CD4-positive, alpha-beta T cell treated with Interferon alpha-2 for 1 hour (primary cell): ENCODE results near the gene PHYHIPL.

Experiments used
- DNase-seq, 2 donors: peaks; one replicate each; pipeline ENCODE4 v3.0.0-alpha.2; 2020 to 2022

The PHYHIPL gene

GRCh38 chr10:59258890-59259289, 82.4 kb downstream of the PHYHIPL start:
- DNase-seq: no peak

GRCh38 chr10:59265141-59265540, 88.7 kb downstream of the PHYHIPL start:
- no peak for DNase-seq

- no peak for DNase-seq
Measured at GRCh38 chr10:59266321-59266720, 89.9 kb downstream of the PHYHIPL start.

- DNase-seq: no peak
Measured at GRCh38 chr10:59268460-59268859, 92.0 kb downstream of the PHYHIPL start.

- no peak for DNase-seq
Measured at GRCh38 chr10:59269651-59270050, 93.2 kb downstream of the PHYHIPL start.

- DNase-seq: no peak
Measured at GRCh38 chr10:59270492-59270891, 94.0 kb downstream of the PHYHIPL start.

- no peak for DNase-seq
Measured at GRCh38 chr10:59271160-59271559, 94.7 kb downstream of the PHYHIPL start.

GRCh38 chr10:59272061-59272460, 95.6 kb downstream of the PHYHIPL start:
- DNase-seq: no peak

- no peak for DNase-seq
Measured at GRCh38 chr10:59273445-59273844, 97.0 kb downstream of the PHYHIPL start.

- DNase-seq: no peak
Measured at GRCh38 chr10:59276133-59276532, 99.7 kb downstream of the PHYHIPL start.

- no peak for DNase-seq
Measured at GRCh38 chr10:59276919-59277318, 100.5 kb downstream of the PHYHIPL start.

GRCh38 chr10:59279476-59279875, 103.0 kb downstream of the PHYHIPL start:
- no peak for DNase-seq

- DNase-seq: no peak
Measured at GRCh38 chr10:59279991-59280505, 103.6 kb downstream of the PHYHIPL start.

- DNase-seq: no peak
Measured at GRCh38 chr10:59281861-59282260, 105.4 kb downstream of the PHYHIPL start.

- DNase-seq: no peak
Measured at GRCh38 chr10:59283456-59284091, 107.1 kb downstream of the PHYHIPL start.

- DNase-seq: no peak
Measured at GRCh38 chr10:59284118-59284975, 107.9 kb downstream of the PHYHIPL start.

GRCh38 chr10:59285073-59285472, 108.6 kb downstream of the PHYHIPL start:
- DNase-seq: no peak

GRCh38 chr10:59285848-59286247, 109.4 kb downstream of the PHYHIPL start:
- no peak for DNase-seq

GRCh38 chr10:59287587-59288255, 111.3 kb downstream of the PHYHIPL start:
- no peak for DNase-seq

- no peak for DNase-seq
Measured at GRCh38 chr10:59289853-59290252, 113.4 kb downstream of the PHYHIPL start.

- no peak for DNase-seq
Measured at GRCh38 chr10:59290448-59290847, 114.0 kb downstream of the PHYHIPL start.
